GM13976 (cell line): ENCODE results near the gene ZCCHC10.
A peak's percentile ranks its signal among the peaks of the same experiment; 100 is the strongest.

ENCODE experiments used
- DNase-seq: peaks from one replicate; pipeline ENCODE4 v3.0.0; 2012; ENCODE audit warnings: low spot score
- in situ Hi-C: fragments of 300-500 bp; cut with MboI; formaldehyde crosslinking; loops from one replicate; pipeline ENCODE4 v1.12.0; 2022; ENCODE audit warnings: low sequenced_read_pairs, mixed read lengths, inconsistent platforms; ENCODE audit not compliant: unreplicated experiment
- TF ChIP-seq, protein P1 (sequence below): IDR thresholded peaks from 2 replicates; pipeline ENCODE4 v1.5.1; 2012; ENCODE audit warnings: borderline replicate concordance, mild to moderate bottlenecking; ENCODE audit not compliant: insufficient read depth; ENCODE audit errors: extremely low read depth, missing control alignments, control extremely low read depth

Gene ZCCHC10

DNA sequence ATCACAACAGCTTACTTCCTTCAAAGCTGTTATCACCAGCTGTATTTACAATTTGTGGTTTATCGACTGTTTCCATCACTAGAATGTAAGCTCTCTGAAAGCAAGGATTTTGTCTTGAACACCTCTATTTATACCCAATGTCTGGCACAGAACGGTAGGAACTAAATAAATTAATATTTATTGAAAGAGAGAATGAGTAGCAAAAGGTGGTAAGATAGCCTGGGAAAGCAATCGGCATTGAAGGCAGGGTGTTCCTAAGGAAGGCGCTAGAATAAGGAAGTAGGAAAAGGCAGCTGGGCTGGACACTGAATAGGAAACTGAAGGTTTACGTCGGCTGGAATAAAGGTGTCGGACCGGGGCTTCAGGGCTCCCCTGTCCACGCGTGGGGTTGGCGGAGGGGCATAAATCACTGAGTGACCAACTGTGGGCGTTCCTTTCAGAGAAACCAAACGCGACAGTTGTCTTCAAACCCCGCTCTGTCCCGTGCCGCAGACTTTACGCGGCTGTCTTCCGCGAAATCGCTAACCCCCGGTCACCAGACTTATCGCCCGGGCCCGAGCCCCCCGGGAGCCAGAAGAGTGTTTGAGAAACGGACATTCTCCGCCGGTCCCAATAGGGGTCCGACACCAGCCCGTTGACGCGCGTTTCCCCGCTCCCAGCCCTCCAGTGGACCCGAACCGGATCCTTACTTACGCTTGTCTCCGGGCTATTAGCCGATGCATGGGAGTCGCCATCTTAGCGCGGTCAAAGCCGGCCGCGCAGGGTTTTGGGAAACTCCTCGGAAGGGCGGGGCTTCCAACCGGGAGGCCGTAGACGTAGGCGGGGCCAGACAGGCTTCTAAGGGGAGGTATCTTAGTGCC, at the start of gene ZCCHC10:
TSS of gene ZCCHC10 (minus strand) at position 746 of the 860 bp plus-strand sequence. CDS start at position 734, 12 bp downstream.
- TF ChIP-seq, protein P1, sequence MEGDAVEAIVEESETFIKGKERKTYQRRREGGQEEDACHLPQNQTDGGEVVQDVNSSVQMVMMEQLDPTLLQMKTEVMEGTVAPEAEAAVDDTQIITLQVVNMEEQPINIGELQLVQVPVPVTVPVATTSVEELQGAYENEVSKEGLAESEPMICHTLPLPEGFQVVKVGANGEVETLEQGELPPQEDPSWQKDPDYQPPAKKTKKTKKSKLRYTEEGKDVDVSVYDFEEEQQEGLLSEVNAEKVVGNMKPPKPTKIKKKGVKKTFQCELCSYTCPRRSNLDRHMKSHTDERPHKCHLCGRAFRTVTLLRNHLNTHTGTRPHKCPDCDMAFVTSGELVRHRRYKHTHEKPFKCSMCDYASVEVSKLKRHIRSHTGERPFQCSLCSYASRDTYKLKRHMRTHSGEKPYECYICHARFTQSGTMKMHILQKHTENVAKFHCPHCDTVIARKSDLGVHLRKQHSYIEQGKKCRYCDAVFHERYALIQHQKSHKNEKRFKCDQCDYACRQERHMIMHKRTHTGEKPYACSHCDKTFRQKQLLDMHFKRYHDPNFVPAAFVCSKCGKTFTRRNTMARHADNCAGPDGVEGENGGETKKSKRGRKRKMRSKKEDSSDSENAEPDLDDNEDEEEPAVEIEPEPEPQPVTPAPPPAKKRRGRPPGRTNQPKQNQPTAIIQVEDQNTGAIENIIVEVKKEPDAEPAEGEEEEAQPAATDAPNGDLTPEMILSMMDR = no peak
- DNase-seq = peak; percentile 94
- in situ Hi-C loops = no loop called here

DNA sequence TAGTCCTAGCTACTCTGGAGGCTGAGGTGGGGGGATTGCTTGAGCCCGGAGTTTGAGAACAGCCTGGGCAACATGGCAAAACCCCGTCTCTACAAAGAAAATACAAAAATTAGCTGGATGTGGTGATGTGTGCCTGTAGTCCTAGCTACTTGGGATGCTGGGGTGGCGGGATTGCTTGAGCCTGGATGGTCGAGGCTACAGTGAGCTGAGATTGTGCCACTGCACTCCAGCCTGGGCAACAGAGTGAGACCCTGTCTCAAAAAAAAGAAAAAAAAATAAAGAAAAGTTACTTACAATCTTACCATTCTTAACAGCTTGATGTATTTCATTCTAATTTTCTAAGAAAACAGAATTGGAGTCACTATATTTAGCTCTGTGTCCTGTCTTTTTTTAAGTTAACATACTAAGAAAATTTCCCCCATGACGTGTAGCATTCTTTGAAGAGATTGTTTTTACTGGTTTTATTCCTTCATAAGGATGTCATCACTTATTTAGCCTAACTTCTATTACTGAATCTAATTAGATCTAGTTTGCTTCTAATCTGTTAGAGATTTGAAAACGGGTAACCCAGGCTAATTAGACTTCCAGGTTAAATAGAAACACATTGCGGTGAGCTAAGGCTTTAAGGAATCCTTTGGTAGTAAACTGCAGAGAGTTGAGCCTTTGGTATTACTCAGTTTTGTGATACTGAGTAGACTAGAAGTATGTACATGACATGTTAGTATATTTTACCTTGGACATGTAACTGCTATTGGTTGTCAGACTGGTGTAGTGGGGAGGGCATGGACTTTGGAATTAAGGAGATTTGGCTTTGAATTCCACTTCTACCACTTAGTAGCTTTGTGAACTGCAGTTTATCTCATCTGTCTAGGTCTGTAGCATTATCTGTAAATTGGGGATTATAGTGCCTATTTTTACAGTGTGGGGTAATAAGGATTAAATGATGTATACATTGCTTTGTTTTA, 49.5 kb upstream of the ZCCHC10 start:
- in situ Hi-C loops = no loop called here
- TF ChIP-seq, protein P1 = no peak
- no peak for DNase-seq

DNA sequence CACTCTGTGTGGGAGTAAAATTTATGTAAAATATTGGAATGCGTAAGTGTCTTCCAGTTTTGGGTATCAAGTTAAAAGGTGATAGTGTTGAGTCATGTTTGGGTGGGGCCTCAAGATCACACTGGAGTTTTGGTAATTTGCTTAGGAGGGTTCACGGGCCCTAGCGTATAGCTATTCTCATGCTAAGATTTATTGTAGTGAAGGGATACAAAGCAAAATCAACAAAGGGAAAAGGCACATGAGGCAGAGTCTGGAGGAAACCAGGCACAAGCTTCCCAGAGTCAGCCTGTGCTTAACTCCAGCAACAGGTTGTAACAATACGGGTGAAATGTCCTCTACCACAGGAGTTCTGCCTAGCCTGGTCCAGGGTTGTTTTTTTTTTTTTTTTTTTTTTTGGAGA, 45.7 kb upstream of the ZCCHC10 start:
- no peak for DNase-seq
- in situ Hi-C loops = no loop called here
- TF ChIP-seq, protein P1 = no peak

DNA sequence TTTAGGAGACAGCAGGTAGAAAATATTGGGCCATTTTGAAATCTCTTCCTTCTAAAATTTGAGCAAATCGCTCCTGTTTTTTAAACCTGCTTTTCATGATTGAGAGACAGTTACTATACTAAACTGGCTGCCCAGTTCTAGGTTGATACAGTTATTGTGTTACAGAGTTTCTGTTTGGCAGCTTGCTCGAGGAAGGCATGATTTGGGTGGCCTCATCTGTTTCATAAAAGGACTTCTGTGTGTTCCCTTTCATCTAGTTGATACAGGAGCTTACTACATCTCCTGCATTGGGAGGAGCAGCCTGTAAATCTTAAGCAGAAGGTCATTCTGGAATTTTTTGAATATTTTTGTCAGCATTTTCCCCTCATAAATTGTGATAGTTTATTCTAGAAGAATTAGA, 39.7 kb upstream of the ZCCHC10 start:
- TF ChIP-seq, protein P1 = no peak
- DNase-seq = no peak
- in situ Hi-C loops = no loop called here

DNA sequence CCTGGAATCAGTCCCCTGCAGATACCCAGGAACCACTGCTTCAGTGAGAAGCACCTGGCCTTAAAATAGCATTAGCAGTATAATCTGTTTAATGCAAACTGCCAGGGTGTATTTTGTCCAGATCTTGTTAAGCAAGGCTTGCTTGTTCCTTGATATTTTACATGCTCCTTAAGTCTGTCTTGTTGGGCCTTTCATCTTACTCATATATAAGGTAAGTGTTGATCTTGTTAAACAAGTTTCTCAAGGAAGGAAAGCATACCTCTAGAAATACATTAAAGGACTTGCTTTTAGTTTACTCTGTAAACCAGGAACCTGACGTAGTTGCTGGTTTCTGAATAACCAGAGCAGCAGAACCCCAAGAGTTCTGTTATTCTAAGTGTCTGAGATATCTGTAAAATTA, 39.1 kb upstream of the ZCCHC10 start:
- in situ Hi-C loops = no loop called here
- TF ChIP-seq, protein P1 = no peak
- no peak for DNase-seq

DNA sequence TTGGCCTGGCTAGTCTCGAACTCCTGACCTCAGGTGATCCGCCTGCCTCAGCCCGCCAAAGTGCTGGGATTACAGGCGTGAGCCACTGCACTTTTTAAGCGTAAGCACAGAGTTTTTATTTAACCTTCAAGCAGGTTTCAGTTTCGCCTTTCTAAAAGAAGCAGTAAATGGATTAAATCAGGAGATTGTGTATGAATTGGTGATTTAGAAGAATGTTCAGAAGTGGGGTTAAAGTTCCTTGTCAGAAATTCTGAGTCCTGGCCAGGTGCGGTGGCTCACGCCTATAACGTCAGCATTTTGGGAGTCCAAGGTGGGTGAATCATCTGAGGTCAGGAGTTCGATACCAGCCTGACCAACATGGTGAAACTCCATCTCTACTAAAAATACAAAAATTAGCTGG, 37.6 kb upstream of the ZCCHC10 start:
- in situ Hi-C loops = no loop called here
- no peak for DNase-seq
- TF ChIP-seq, protein P1 = no peak
